Mucosa of stomach (tissue), 1 donor: Measurements from ENCODE around the gene CDK5RAP3.
A peak's percentile ranks its signal among the peaks of the same experiment; 100 is the strongest.
"Not testable (repeated sequence)": the region's sequence is repeated elsewhere in the genome, so short reads cannot be mapped to it uniquely, and the experiment has no call there.

Experiments used
- H3K27me3 ChIP-seq: one replicate; pipeline ENCODE4 v1.7.0; 2013; ENCODE audit warnings: mild to moderate bottlenecking, low read length; ENCODE audit not compliant: control insufficient read depth, insufficient read depth
- H3K36me3 ChIP-seq: one replicate; pipeline ENCODE4 v1.7.0; 2013; ENCODE audit warnings: low read length; ENCODE audit not compliant: control insufficient read depth, insufficient read depth
- H3K4me1 ChIP-seq: one replicate; pipeline ENCODE4 v1.7.0; 2013; ENCODE audit warnings: mild to moderate bottlenecking, low read length; ENCODE audit not compliant: control insufficient read depth, insufficient read depth
- H3K4me3 ChIP-seq: one replicate; pipeline ENCODE4 v1.7.0; 2013; ENCODE audit warnings: low read length
- H3K9ac ChIP-seq: one replicate; pipeline ENCODE4 v1.7.0; 2013; ENCODE audit warnings: mild to moderate bottlenecking, low read length, moderate library complexity
- H3K9me3 ChIP-seq: one replicate; pipeline ENCODE4 v1.7.0; 2013; ENCODE audit warnings: mild to moderate bottlenecking, low read length, moderate library complexity; ENCODE audit not compliant: control insufficient read depth
- donor health status: Pancreatic carcinoma.

CDK5RAP3 gene

GRCh38 chr17:47983492-47984223, 12.7 kb downstream of the CDK5RAP3 start:
- Histone ChIP-seq H3K4me3 (no peak overlapping the region), H3K4me1 (peaks cover 30% of the 10 kb centered on the region), H3K36me3 (peaks cover 4% of the 10 kb centered on the region)

GRCh38 chr17:47986520-47986919, 15.6 kb downstream of the CDK5RAP3 start:
- Histone ChIP-seq H3K9ac (peak overlapping the region; percentile 9), H3K4me3 (no peak overlapping the region), H3K27me3 (no peaks in the 10 kb centered on the region), H3K36me3 (no peaks in the 10 kb centered on the region), H3K9me3 (no peaks in the 10 kb centered on the region), H3K4me1 (peaks cover 36% of the 10 kb centered on the region)

More at GRCh38 chr17:47983492-47984223, 12.7 kb downstream of the CDK5RAP3 start:
- no peaks in the 10 kb centered on the region for H3K9me3 ChIP-seq
- H3K27me3 ChIP-seq: no peaks in the 10 kb centered on the region
- H3K9ac ChIP-seq: no peak overlapping the region

GRCh38 chr17:47987240-47987835, 16.4 kb downstream of the CDK5RAP3 start:
- Histone ChIP-seq H3K9ac (peak overlapping the region; percentile 9), H3K4me3 (no peak overlapping the region), H3K36me3 (no peaks in the 10 kb centered on the region), H3K27me3 (no peaks in the 10 kb centered on the region), H3K4me1 (peaks cover 29% of the 10 kb centered on the region), H3K9me3 (no peaks in the 10 kb centered on the region)

- peaks cover 18% of the 10 kb centered on the region for H3K4me1 ChIP-seq
- not testable (repeated sequence) for H3K9ac ChIP-seq, H3K4me3 ChIP-seq, H3K9me3 ChIP-seq, H3K27me3 ChIP-seq, H3K36me3 ChIP-seq
Observed at GRCh38 chr17:47988445-47988844, 17.5 kb downstream of the CDK5RAP3 start.

GRCh38 chr17:47989159-47989558, 18.2 kb downstream of the CDK5RAP3 start:
- no peaks in the 10 kb centered on the region for H3K9me3 ChIP-seq
- no peaks in the 10 kb centered on the region for H3K27me3 ChIP-seq
- H3K4me1 ChIP-seq: peaks cover 17% of the 10 kb centered on the region
- H3K9ac ChIP-seq: no peak overlapping the region
- no peaks in the 10 kb centered on the region for H3K36me3 ChIP-seq
- no peak overlapping the region for H3K4me3 ChIP-seq

- Histone ChIP-seq H3K4me3 (no peak overlapping the region), H3K9ac (no peak overlapping the region), H3K36me3 (no peaks in the 10 kb centered on the region)
Observed at GRCh38 chr17:47989700-47990099, 18.8 kb downstream of the CDK5RAP3 start.

GRCh38 chr17:47990962-47991731, 20.2 kb downstream of the CDK5RAP3 start:
- Histone ChIP-seq H3K4me3 (no peak overlapping the region), H3K9me3 (no peaks in the 10 kb centered on the region), H3K9ac (no peak overlapping the region), H3K27me3 (no peaks in the 10 kb centered on the region), H3K36me3 (no peaks in the 10 kb centered on the region), H3K4me1 (peaks cover 17% of the 10 kb centered on the region)

More at GRCh38 chr17:47989700-47990099, 18.8 kb downstream of the CDK5RAP3 start:
- Histone ChIP-seq H3K27me3 (no peaks in the 10 kb centered on the region), H3K9me3 (no peaks in the 10 kb centered on the region), H3K4me1 (peaks cover 17% of the 10 kb centered on the region)

GRCh38 chr17:47992216-47992615, 21.3 kb downstream of the CDK5RAP3 start:
- no peaks in the 10 kb centered on the region for H3K9me3 ChIP-seq
- H3K4me3 ChIP-seq: no peak overlapping the region

GRCh38 chr17:47993031-47993564, 22.2 kb downstream of the CDK5RAP3 start:
- Histone ChIP-seq H3K4me1 (peaks cover 6% of the 10 kb centered on the region), H3K36me3 (no peaks in the 10 kb centered on the region), H3K4me3 (no peak overlapping the region), H3K9me3 (no peaks in the 10 kb centered on the region), H3K27me3 (no peaks in the 10 kb centered on the region), H3K9ac (no peak overlapping the region)

More at GRCh38 chr17:47992216-47992615, 21.3 kb downstream of the CDK5RAP3 start:
- Histone ChIP-seq H3K36me3 (no peaks in the 10 kb centered on the region), H3K9ac (no peak overlapping the region), H3K27me3 (no peaks in the 10 kb centered on the region), H3K4me1 (peaks cover 12% of the 10 kb centered on the region)

- Histone ChIP-seq H3K9ac (no peak overlapping the region), H3K36me3 (no peaks in the 10 kb centered on the region), H3K4me3 (no peak overlapping the region), H3K9me3 (no peaks in the 10 kb centered on the region), H3K4me1 (peaks cover 6% of the 10 kb centered on the region), H3K27me3 (no peaks in the 10 kb centered on the region)
Observed at GRCh38 chr17:47993964-47994363, 23.1 kb downstream of the CDK5RAP3 start.

GRCh38 chr17:47994724-47995123, 23.8 kb downstream of the CDK5RAP3 start:
- no peak overlapping the region for H3K4me3 ChIP-seq
- no peaks in the 10 kb centered on the region for H3K27me3 ChIP-seq
- no peak overlapping the region for H3K9ac ChIP-seq
- no peaks in the 10 kb centered on the region for H3K9me3 ChIP-seq
- H3K36me3 ChIP-seq: no peaks in the 10 kb centered on the region
- H3K4me1 ChIP-seq: peaks cover under 1% of the 10 kb centered on the region
